Measurements from ENCODE around the gene RAB3GAP1.
"Not testable (repeated sequence)": the region's sequence is repeated elsewhere in the genome, so short reads cannot be mapped to it uniquely, and the experiment has no call there.

The RAB3GAP1 gene

DNA sequence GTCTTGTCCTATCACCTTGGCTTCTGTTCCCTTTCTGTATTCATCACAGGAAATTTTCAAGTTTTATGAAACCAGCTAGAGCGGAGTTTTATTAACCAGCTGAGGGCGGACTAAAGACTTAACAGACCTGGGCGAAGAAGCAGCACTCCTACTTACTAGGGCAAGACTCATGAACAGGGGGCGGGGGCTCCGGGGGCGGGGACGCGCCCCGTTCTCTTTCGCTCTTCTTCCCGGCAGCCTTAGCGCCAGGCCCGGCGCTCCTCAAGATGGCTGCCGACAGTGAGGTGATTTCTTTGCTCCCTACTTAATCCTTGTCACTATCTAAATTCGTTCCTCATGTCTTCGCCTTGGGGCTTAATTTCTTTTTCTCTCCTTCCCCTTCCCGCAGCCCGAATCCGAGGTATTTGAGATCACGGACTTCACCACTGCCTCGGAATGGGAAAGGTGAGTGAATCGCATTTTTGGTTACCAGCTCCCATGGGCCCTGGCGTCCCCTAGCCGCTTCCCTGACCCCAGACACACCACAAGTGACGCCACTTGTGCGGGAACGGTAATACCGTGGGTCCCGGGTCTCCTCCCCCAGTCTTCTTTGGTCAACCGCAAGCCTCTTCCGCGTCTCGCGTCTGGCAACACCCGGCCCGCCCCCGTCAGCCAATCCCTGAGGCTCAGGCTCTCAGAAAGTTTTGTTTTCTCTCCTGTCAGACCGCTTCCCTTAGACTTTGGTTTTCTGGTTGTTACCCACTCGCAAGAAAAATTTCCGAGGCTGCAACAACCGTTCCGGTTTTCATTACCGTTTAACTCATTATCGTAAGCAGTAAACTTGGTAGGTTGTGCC is at the start of gene RAB3GAP1:
TSS of gene RAB3GAP1 (plus strand) at position 251 of the 835 bp plus-strand sequence. CDS start at position 267, 16 bp downstream.
- no peak for FAIRE-seq

- FAIRE-seq = no peak
Measured at GRCh38 chr2:135002836-135003235, 49.3 kb upstream of the RAB3GAP1 start.

GRCh38 chr2:135004005-135004746 is 47.9 kb upstream of the RAB3GAP1 start:
- FAIRE-seq = no peak

- no peak for FAIRE-seq
Measured at GRCh38 chr2:135005753-135006152, 46.3 kb upstream of the RAB3GAP1 start.

DNA sequence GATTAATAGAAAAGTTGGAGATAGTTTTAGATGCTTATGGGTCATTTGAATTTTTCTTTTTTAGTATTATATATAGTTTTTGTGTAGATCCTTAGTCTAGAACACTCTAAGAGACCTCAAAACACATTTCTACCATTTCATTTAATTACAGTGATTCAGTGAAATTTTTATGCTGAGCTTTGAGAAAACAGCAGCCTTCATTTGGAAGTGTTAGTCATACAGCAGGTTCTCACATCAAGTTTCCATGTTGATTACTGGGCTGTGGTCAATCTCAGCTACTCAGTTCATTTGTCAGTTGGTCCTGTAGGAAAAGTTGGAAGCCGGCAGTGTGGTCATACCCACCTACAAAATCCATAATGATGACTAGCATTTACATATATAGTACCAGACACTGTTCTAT is 42.8 kb upstream of the RAB3GAP1 start:
- no peak for FAIRE-seq

DNA sequence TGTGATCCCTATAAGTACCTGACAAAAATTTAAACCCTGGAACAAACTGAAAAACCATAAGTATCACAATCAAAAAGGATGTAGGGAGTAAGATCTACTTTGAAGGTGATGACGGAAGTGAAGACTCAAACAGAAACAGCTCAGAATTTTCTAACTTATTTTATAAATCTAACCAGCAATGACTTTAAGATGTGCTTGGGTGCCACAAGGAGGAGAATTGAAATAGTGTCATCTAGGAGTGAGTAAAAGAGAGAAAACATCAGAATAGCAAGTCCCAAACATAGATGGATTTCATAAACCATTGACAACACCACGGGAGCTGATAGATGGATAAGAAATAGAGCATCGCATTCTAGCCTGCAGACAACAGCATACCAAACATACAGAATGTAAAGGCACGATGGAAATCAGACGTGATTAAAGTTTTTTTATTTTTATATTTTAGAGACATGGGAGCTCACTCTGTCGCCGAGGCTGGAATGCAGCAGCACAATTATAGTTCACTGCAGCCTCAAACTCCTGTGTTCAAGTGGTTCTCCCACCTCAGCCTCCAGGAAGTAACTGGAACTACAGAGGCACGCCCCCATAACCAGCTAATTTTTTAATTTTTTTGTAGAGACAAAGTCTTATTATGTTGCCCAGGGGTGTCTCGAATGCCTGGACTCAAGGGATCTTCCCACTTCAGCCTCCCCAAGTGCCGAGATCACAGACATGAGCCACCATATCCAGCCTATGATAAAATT is 41.7 kb upstream of the RAB3GAP1 start:
- no peak for FAIRE-seq

DNA sequence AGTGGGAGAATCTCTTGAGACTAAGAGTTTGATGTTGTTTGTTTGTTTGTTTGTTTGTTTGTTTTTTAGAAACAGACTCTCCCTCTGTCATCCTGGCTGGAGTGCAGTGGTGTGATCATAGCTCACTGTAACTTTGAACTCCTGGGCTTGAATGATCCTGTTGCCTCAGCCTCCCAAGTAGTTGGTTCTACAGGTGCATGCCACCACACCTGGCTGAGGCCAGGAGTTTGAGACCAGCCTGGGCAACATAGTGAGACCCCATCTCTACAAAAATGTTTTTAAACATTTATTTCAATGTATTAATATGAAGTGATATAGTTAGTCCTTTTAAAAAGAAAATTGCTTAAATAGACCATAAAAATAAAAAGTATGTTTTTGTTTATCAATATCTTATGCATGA is 40.5 kb upstream of the RAB3GAP1 start:
- FAIRE-seq = no peak

DNA sequence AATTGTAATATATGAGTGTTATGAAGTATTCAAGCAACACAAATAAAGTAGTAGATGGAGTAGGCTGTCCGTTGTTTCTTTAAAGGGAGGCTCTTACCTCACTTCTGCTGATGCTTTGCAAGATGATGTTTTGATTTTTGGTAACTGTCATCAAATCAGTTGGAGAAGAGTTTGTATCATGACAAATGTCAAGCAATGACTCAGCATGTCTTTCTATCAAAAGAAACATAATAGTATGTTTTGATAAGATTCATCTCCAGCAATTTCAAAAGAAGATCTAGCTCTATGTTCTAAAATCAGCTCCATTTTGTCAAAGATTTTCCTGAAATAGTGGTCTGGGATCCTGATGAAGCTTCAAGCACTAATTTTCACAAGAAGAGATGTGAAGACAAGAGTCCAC is 30.5 kb upstream of the RAB3GAP1 start:
- FAIRE-seq = no peak

GRCh38 chr2:135022952-135023880 is 28.9 kb upstream of the RAB3GAP1 start:
- FAIRE-seq = no peak

- no peak for FAIRE-seq
Measured at GRCh38 chr2:135023886-135024485, 28.1 kb upstream of the RAB3GAP1 start.

DNA sequence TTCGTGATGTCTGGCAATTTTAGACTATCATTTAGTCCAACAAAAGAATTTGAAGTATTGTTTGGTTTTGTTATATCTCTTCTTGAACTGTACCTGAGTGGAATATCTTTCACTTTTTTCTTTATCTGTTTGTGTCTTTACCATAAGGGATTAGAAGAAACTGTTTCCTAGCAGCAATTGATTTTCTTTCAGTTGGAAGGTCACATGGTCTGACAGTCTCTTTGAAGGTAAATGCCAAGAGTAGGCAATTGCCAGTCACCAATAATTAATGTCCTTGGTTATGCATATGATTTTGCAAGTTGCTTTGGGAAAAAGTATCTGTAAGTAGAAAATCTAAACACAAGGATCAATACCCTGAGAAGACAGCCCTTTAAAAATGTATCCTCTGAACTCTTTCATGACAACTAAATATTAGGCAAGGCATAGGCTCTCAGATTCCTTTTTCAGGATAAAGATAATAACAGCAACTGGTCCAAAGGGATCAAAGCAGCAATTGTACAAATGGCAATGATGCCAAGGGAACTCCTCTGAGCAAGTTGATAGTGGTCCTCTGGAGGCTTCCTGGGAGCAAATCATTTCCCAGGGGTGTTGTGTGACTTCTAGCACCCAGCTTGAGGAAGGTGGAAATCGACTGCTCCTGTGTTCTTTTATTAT is 22.5 kb upstream of the RAB3GAP1 start:
- no peak for FAIRE-seq

DNA sequence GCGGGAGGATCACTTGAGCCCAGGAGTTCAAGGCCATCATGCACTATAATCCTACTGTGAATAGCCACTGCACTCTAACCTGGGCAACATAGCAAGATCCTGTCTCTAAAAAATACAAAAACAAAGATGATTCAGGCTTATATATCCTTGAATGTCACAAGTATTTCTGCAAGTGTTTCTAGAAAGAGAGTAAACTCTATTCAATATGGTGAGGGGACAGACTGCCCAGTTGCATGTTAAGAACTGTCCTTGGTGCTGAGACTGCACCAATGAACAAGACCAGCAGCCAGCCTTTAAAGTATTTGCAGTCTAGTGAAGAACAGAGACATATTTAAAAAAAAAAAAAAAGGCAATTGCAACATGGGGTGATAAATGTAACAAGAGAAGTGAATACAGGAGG is 21.3 kb upstream of the RAB3GAP1 start:
- no peak for FAIRE-seq

DNA sequence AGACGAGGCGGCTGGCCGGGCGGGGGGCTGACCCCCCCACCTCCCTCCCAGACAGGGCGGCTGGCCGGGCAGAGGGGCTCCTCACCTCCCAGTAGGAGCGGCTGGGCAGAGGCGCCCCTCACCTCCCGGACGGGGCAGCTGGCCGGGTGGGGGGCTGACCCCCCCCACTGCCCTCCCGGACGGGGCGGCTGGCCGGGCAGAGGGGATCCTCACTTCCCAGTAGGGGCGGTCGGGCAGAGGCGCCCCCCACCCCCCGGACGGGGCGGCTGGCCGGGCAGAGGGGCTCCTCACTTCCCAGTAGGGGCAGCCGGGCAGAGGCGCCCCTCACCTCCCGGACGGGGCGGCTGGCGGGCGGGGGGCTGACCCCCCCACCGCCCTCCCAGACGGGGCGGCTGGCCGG is 18.9 kb upstream of the RAB3GAP1 start:
- not testable (repeated sequence) for FAIRE-seq

DNA sequence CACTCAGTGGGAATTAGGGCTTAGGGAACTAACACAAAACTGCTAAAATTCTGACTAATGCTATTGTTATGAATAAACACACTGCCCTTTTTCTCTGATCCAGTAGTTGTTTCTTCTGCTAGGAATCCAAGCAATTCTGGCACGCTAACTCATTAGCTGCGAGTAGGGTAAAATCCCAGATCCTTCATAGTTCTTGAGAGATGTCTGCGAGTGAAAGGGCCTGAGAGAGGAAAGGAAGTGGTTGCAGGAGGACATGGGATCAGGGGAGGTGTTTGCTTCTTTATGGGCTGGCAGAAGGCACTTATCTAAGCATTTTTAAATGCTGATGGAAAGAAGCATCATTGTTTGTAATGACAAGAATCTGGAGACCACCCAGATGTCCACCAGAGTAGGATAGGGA is 14.3 kb upstream of the RAB3GAP1 start:
- no peak for FAIRE-seq

- FAIRE-seq = no peak
Measured at GRCh38 chr2:135043345-135043744, 8.7 kb upstream of the RAB3GAP1 start.

GRCh38 chr2:135047300-135047699 is 4.8 kb upstream of the RAB3GAP1 start, which contains the start of gene MAP3K19:
MAP3K19 (minus strand) TSS chr2:135047447; CDS start chr2:135024647, 22,800 bp downstream.
- no peak for FAIRE-seq

DNA sequence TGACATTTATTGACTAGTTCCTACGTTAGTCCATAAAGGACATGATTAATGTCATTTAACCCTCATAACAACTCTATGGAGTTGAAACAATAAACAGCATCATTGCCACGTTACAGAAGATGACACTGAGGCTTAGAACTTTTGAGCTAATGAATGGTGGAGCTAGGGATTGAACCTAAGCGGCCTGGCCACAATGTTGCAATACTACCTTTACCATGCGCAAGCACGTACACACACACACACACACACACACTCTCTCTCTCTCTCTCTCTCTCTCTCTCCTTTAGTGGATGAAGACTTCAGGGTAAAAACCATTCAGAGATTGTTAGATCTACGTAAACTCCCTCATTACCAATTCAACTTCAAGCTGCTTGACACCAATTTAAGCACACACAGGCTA is 4.0 kb upstream of the RAB3GAP1 start:
- no peak for FAIRE-seq

DNA sequence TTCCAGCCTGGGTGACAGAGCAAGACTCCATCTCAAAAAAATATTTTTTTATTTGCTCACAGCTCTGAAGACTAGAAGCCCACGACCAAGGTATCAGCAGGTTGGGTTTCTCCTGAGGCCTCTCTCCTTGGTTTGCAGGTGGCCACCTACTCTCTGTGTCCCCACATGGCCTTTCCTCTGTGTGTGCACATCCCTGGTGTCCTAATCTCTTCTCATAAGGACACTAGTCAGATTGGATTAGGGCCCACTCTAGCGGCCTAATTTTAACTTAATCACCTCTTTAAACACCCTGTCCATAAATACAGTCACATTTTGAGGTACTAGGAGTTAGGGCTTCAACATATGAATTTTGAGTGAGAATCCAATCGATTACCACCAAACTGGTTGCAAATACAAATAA is 2.0 kb upstream of the RAB3GAP1 start:
- FAIRE-seq = no peak

DNA sequence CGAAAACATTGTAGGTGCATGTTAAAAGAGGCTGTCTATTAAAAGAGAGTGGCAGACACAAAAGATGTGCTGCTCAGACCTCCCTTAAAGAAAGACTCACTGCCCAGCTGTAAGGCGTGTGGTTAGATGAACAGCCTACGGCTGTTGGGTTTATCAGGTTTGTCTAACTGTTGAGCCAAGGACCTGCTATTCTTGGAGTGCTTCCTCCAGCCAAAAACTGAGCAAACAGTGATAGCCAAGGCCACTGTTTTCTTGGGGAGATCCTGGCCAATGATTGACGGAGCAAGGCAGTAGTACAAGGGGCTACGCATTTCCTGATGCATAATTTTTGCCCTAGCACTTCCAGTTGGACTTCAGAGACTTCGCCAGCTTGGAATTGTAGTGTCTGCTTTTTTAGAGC is 1.4 kb upstream of the RAB3GAP1 start:
- no peak for FAIRE-seq

DNA sequence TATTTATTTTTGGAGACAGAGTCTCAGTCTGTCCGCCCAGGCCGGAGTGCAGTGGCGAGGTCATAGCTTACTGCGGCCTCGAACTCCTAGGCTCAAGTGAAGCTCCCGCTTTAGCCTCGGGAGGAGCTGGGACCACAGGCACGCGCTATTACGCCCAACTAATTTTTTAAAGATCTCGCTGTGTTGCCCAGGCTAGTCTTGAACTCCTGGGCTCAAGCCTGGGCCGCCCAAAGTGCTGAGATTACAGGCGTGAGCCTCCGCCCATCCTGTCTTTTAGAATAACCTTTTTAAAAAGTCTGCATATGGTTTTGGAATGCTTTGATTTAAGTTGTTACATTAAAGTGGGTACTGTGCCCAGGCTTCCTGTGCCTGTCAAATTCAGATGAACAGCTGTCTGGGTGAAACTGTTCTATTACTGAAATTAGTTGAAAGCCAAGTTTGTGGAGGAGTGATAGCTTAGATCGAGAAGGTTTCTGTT is 944 bp downstream of the RAB3GAP1 start:
- FAIRE-seq = no peak
